NT2/D1 (cell line): Measurements from ENCODE around the gene FITM1.

Experiments used
- DNase-seq: peaks from one replicate; pipeline ENCODE4 v3.0.0-alpha.2; 2011; ENCODE audit warnings: low read depth, low spot score
- H3K27me3 ChIP-seq: 2 replicates; pipeline ENCODE4 v1.6.0; 2011; ENCODE audit warnings: mild to moderate bottlenecking; ENCODE audit not compliant: insufficient read length, insufficient read depth
- H3K36me3 ChIP-seq: 2 replicates; pipeline ENCODE4 v1.6.1; 2011; ENCODE audit warnings: mild to moderate bottlenecking, low read length, mixed read lengths; ENCODE audit not compliant: insufficient read depth, insufficient read length
- H3K4me1 ChIP-seq: 2 replicates; pipeline ENCODE4 v1.5.1; 2011; ENCODE audit not compliant: insufficient read depth, insufficient read length
- H3K4me3 ChIP-seq: 2 replicates; pipeline ENCODE4 v1.5.1; 2011; ENCODE audit warnings: low read depth; ENCODE audit not compliant: insufficient read length
- H3K9ac ChIP-seq: 2 replicates; pipeline ENCODE4 v1.6.0; 2011; ENCODE audit warnings: low read depth; ENCODE audit not compliant: insufficient read length
- H3K9me3 ChIP-seq: 2 replicates; pipeline ENCODE4 v1.5.1; 2011; ENCODE audit warnings: mild to moderate bottlenecking, low read length; ENCODE audit not compliant: insufficient read depth
- SUZ12 ChIP-seq: IDR thresholded peaks from 2 replicates; pipeline ENCODE4 v1.6.1; 2011; ENCODE audit not compliant: insufficient read length, insufficient read depth; ENCODE audit errors: extremely low read depth
- YY1 ChIP-seq: IDR thresholded peaks from 2 replicates; pipeline ENCODE4 v1.6.1; 2011; ENCODE audit not compliant: insufficient read length, insufficient read depth
- ZNF274 ChIP-seq: IDR thresholded peaks from 2 replicates; pipeline ENCODE4 v1.6.1; 2011; ENCODE audit warnings: mild to moderate bottlenecking, low read depth, low read length

Gene FITM1

DNA sequence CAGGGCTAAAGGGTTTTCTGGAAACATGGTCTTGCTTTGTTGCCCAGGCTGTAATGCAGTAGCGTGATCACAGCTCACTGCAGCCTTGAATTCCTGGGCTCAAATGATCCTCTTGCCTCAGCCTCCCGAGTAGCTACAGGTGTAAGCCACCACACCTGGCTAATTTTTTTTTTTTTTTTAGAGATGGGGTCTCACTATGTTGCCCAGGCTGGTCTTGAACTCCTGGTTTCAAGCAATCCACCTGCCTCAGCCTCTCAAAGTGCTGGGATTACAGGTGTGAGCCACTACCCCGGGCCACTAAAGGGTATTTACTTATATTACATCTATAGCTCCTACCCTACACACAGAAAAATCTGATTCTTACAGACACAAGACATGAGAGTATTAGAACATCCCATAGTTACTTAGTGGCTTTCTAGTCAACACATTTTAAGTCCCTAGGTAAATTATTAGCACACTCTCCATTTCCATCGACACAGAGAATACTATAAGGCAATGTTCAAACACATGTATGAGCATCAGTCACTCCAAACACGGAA is 22.1 kb upstream of the FITM1 start:
- Histone ChIP-seq H3K9me3 (no peaks in the 10 kb centered on the region; the same call in 1 of the 2 replicates), H3K9ac (no peak overlapping the region), H3K4me1 (no peaks in the 10 kb centered on the region), H3K36me3 (peaks cover 9% of the 10 kb centered on the region), H3K27me3 (no peaks in the 10 kb centered on the region), H3K4me3 (no peak overlapping the region)
- TF ChIP-seq SUZ12 (no peak), YY1 (no peak), ZNF274 (no peak)
- no peak for DNase-seq

DNA sequence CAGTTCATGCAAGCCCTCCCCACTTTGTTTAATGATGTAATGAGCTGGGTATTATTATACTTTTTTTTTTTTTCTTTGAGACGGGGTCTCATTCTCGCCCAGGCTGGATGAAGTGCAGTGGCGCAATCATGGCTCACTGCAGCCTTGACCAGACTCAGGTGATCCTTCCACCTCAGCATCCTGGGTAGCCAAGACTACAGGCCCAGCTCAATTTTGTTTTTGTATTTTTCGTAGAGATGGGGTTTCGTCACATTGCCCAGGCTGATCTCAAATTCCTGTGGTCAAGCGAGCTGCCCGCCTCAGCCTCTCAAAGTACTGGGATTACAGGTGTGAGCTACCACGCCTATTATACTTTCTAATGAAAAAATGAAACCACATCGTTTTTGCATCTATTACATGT is 20.4 kb upstream of the FITM1 start:
- no peaks in the 10 kb centered on the region for H3K4me1 ChIP-seq
- no peak overlapping the region for H3K9ac ChIP-seq
- H3K27me3 ChIP-seq: no peaks in the 10 kb centered on the region
- no peak for TF ChIP-seq SUZ12
- TF ChIP-seq ZNF274: no peak
- no peak for TF ChIP-seq YY1
- H3K4me3 ChIP-seq: no peak overlapping the region
- no peaks in the 10 kb centered on the region for H3K36me3 ChIP-seq
- H3K9me3 ChIP-seq: no peaks in the 10 kb centered on the region
- DNase-seq: no peak

DNA sequence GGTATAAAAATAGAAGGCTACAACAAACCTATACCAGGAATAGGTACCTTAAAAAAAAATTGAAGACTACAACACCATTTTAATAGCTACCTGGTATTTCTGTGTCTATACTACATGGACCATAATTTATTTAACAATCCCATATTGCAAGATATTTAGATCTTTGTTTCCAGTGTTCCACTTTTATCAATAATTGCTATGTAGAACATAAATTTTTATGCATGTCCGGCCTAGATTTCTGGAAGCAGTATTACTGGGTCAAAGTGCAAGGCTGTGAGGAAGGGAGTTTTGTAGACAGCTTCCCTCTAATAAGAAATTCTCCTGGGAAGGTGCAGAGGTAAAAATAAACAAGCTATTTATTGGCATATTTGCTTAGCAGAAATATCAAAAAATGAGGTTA is 19.9 kb upstream of the FITM1 start:
- H3K4me1 ChIP-seq: no peaks in the 10 kb centered on the region

DNA sequence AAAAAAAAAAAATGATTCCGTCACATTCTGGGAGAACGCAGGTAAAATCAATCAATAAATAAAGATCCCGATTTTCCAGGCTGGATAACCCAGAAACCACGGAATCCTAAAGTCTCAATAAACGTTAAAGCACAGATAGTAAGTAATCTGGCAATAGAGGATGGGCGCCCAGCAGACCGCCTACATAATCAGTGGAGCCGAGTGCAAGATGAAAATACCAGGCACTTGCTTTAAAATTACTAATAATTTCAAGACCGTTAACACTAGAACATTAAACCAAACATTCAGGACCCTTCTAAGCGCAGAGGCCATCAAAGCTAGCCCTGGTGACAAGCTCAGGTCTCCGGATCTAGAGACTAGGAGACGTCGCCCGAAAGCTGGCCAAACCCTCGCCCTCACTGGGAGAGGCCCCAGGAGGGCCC is 17.1 kb upstream of the FITM1 start:
- no peak for DNase-seq
- Histone ChIP-seq H3K27me3 (no peaks in the 10 kb centered on the region), H3K4me3 (peak overlapping the region; percentile 89), H3K36me3 (peaks cover 18% of the 10 kb centered on the region), H3K9ac (peak overlapping the region; percentile 85), H3K4me1 (peaks cover 3% of the 10 kb centered on the region), H3K9me3 (no peaks in the 10 kb centered on the region)
- TF ChIP-seq YY1 (no peak), SUZ12 (no peak), ZNF274 (no peak)

More for the DNA sequence above, 19.9 kb upstream of the FITM1 start:
- Histone ChIP-seq H3K9me3 (no peaks in the 10 kb centered on the region), H3K36me3 (no peaks in the 10 kb centered on the region), H3K27me3 (no peaks in the 10 kb centered on the region), H3K4me3 (no peak overlapping the region), H3K9ac (no peak overlapping the region)
- no peak for DNase-seq
- TF ChIP-seq ZNF274 (no peak), SUZ12 (no peak)

DNA sequence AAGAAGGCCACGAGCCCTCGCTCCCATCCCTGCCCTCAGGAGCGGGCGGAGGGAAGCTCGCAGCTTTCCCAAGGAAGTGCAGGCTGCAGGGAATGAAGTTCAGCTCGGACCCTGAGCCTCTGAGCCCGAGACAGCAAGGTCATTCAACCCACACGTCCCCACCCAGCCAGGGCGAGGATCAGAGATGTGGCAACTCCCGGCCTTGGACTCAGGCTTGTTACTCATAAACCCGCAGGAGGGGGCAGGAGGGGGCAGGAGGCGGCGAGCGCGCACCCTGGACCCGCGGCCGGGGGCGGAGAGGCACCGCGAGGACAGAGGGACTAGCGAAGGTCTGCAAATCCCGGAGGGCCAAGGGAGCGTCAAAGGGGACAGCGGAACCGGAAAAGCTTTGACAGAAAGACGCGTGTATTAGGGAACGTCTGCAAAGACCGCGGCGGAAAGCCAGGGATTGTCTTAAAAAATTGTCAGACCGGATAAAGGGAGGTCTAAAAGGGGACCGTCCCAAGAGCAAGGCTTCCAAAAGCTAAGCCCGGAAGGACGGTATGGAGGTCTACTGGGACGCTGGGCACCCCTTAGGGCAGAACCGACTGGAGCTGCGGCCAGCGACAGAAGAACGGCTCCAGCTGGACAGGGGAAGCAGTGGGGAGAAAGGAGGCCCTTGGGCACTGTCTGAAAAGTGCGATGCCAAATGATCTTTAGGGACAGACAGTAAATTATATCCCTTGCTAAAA is 16.5 kb upstream of the FITM1 start:
- H3K27me3 ChIP-seq: no peaks in the 10 kb centered on the region
- peak overlapping the region; percentile 85 for H3K9ac ChIP-seq
- no peaks in the 10 kb centered on the region for H3K9me3 ChIP-seq
- TF ChIP-seq ZNF274 (no peak), SUZ12 (no peak), YY1 (no peak)
- peaks cover 24% of the 10 kb centered on the region for H3K36me3 ChIP-seq
- DNase-seq: peak; percentile 62
- H3K4me3 ChIP-seq: peak overlapping the region; percentile 89
- H3K4me1 ChIP-seq: peaks cover 3% of the 10 kb centered on the region

DNA sequence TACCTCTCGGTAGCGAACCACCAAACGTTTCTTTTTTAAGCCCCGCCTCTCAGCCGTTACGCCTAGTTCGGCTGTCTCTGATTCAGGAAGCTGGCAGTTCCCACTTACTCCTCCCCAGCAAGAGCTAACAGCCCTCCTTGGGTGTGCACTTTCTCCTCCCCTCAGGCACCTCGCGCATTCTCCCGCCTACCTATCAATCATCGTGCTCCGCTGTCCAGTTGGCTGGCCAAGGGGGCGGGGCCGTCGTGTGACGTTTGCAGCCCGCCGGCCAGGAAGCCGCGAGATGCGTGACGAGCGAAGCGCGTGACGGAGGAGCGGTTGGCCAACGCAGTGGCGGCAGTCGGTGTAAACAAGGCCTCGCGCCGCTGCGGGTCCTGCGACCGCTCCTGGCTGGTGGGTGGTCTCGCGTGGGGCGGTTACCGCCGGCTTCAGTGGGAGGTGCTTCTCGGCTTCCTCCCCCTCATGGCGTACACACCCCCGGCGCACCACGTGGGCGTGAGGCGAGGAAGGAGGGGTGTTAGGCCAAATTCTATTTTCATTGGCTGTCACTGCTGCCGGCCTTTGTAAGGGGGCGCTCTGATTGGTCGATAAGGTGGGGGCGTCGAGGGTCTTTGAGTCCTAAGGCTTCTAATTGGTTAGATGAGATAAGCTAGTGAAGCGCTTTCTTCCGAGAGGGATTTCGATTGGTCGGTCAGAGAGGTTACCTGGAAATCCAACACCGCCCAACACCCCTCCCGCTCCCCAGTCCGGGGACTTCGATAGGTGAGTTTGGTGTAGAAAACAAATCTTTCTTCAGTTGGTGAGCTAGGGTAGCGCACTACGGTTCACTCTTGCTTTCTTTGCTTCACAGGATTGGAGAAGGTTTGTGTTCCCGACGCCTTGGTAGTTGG is 15.7 kb upstream of the FITM1 start, which contains the start of the genes DCAF11 and NRL:
Gene DCAF11 (plus strand): TSS at position 246 of the 890 bp plus-strand sequence. CDS start 818 bp downstream, outside the sequence.
Gene NRL (minus strand): TSS at position 418 of the 890 bp plus-strand sequence. CDS start 32,101 bp downstream, outside the sequence.
- H3K4me3 ChIP-seq: peak within 1 kb of the TSS; percentile 89

More for the DNA sequence above, 15.7 kb upstream of the FITM1 start, which contains the start of the genes DCAF11 and NRL:
- H3K9ac ChIP-seq: peak within 1 kb of the TSS; percentile 85
- H3K4me1 ChIP-seq: peaks cover 3% of the 10 kb centered on the region
- peaks cover 32% of the 10 kb centered on the region for H3K36me3 ChIP-seq
- H3K27me3 ChIP-seq: no peaks in the 10 kb centered on the region
- no peak for TF ChIP-seq YY1
- peak; percentile 96 for DNase-seq
- H3K9me3 ChIP-seq: no peaks in the 10 kb centered on the region
